DMS 273 treated with DMSO at 0.1 percent for 48 hours (cell line): Measurements from ENCODE around the gene WDFY4.

Source experiments
- DNase-seq: peaks from one replicate; lab custom pipeline; 2025; lab: John Stamatoyannopoulos, UW

Gene WDFY4

GRCh38 chr10:49024484-49024883 is 339.8 kb downstream of the WDFY4 start:
- DNase-seq = no peak

- DNase-seq = no peak
Observed at GRCh38 chr10:49025347-49025983, 340.8 kb downstream of the WDFY4 start.

- DNase-seq = no peak
Observed at GRCh38 chr10:49028639-49029038, 344.0 kb downstream of the WDFY4 start.

- no peak for DNase-seq
Observed at GRCh38 chr10:49029666-49030065, 345.0 kb downstream of the WDFY4 start.
